Measurements from ENCODE around the gene RTN4RL2. TPM values are rescaled to one million over a fixed set of nuclear protein-coding genes. Genes with fewer than 3 reads are reported as not detected.

Gene RTN4RL2
- total RNA-seq, 1 donor from 2014 or later = not detected

DNA sequence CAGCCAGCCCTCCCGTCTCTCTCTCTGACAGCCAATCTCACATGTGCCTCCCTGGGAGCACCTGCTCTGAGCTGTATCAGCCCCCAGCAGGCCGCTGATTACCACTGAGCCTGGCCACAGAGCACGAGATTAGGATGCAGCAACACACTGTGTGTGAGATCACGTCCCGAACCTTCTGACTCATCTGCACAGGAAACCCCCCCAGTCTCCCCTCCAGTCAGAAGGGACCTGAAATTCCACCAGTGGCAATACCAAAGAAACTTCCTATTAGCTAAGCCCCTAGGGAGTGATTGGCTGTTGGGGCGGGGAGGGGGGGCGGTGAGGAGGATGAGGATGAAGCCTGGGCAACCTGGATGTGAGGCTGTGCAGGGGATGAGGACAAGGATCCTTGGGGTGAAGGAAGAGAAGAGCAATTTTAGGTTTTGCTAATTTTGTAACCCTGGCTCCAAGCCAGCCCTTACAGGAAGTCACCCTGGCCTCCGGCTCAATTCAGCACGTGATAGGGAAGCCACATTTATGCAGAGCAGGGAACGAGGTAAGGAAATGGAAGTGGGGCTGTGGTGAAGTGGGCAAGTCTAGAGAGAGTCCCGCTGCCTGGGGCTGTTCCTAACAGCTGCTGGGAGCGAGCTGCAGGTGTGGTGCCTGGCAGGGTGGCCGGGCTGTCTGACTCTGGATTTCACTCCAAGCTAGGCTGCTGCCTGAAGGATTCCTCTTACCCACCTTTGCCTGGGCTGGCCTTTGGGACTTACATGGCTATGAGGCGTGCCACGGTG is 35.4 kb upstream of the RTN4RL2 start:
- H3K27me3 ChIP-seq (ENCODE audit: control insufficient read depth, insufficient read depth, low read length) = peaks cover 4% of the 10 kb centered on the region
- H3K36me3 ChIP-seq (ENCODE audit: control insufficient read depth, insufficient read depth, low read length) = no peaks in the 10 kb centered on the region
- DNase-seq (ENCODE audit: low read depth) = peak; percentile 83
- no peak overlapping the region for H3K4me3 ChIP-seq (ENCODE audit: low read depth, low read length)
- TF ChIP-seq, protein P1, sequence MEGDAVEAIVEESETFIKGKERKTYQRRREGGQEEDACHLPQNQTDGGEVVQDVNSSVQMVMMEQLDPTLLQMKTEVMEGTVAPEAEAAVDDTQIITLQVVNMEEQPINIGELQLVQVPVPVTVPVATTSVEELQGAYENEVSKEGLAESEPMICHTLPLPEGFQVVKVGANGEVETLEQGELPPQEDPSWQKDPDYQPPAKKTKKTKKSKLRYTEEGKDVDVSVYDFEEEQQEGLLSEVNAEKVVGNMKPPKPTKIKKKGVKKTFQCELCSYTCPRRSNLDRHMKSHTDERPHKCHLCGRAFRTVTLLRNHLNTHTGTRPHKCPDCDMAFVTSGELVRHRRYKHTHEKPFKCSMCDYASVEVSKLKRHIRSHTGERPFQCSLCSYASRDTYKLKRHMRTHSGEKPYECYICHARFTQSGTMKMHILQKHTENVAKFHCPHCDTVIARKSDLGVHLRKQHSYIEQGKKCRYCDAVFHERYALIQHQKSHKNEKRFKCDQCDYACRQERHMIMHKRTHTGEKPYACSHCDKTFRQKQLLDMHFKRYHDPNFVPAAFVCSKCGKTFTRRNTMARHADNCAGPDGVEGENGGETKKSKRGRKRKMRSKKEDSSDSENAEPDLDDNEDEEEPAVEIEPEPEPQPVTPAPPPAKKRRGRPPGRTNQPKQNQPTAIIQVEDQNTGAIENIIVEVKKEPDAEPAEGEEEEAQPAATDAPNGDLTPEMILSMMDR (IDR thresholded peaks at IDR 0.05; ENCODE audit: insufficient read depth, low read length, severe bottlenecking) = no peak
- FAIRE-seq = no peak

DNA sequence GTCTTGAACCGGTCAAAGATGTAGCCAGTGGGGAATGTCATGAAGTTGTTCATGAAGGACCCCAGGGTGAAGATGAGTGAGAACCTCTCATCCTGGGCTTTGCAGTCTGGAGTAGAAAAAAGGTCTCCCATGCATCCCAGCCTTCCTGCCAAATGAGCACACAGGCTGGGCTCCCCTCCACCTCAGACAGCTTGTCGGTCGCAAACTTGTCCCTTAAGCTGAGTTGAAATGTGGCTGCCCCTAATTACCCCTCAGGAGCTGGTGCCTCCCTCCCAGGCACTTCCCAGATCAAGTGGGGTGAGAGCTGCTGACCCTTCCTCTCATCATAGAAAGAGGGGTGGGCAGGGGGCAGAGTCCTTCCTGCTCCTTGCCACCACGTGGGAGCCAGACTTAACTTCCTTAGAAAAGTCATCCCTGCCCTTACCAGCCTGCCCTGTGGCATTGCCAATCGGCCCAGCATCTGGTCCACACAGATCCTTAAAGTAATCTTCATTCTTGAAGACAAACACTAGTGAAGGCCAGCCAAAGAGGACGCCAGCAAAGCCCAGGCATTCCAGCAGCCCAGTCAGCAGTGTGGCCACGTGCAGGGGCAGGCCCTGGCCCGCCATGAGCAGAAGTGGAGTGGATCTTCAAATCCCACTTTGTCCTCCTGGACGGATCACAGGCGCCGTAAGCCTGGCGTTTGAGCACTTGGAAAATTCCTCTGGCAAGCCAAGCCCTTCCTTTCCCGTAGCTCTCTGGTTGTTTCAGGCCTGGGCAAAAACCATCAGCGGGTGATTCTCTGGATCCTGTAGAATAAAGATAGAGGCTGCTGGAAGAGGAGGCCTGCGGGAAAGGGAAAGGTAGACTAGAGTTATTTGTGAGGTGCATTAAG is 34.5 kb upstream of the RTN4RL2 start:
- TF ChIP-seq, protein P1 (IDR thresholded peaks at IDR 0.05; ENCODE audit: insufficient read depth, low read length, severe bottlenecking) = no peak
- no peaks in the 10 kb centered on the region for H3K36me3 ChIP-seq (ENCODE audit: control insufficient read depth, insufficient read depth, low read length)
- H3K4me3 ChIP-seq (ENCODE audit: low read depth, low read length) = no peak overlapping the region
- H3K27me3 ChIP-seq (ENCODE audit: control insufficient read depth, insufficient read depth, low read length) = peaks cover 4% of the 10 kb centered on the region
- FAIRE-seq = no peak
- DNase-seq (ENCODE audit: low read depth) = peak; percentile 41

GRCh38 chr11:57426439-57426928 is 33.8 kb upstream of the RTN4RL2 start:
- peaks cover 4% of the 10 kb centered on the region for H3K27me3 ChIP-seq (ENCODE audit: control insufficient read depth, insufficient read depth, low read length)
- TF ChIP-seq, protein P1 (IDR thresholded peaks at IDR 0.05; ENCODE audit: insufficient read depth, low read length, severe bottlenecking) = no peak
- DNase-seq (ENCODE audit: low read depth) (peak; percentile 37), FAIRE-seq (no peak)
- peak overlapping the region; percentile 26 for H3K4me3 ChIP-seq (ENCODE audit: low read depth, low read length)
- no peaks in the 10 kb centered on the region for H3K36me3 ChIP-seq (ENCODE audit: control insufficient read depth, insufficient read depth, low read length)

DNA sequence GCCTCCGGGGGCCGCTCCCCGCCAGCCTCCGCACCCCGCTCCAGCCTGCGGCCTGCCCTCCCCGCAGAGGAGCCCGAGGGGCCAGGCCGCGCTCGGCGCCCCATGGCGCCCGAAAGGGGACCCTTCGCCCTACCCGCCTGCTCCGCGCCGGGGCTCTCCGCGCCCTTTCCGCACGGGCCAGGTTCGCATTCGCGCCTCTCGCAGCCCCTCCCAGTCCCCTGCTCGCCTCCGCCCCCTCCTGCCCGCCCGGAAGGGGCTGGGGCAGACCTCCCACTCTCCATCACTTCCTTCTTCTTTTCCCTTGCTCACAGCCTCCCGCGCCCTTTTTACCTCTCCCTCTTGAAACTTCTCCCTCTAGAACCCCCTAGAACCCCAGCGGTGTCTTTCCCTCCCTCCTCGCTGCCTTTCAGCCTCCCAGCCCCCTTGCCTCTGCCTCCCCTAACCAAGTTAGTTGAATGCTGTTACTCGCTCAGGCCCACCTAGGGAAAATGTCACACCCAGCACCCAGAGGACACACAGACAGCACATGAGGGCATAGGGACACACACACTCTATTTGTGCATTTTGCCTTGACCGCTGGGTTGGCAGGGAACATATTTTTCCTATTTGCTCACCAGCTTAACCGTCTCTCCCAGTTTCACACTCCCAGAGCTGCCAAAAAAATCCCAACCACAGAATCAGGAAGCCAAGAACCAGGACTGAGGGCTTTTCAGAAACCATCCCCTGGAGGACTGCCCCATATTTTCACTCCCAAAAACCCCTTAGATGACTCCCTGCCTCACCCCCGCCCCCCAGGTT is 33.2 kb upstream of the RTN4RL2 start, which contains the start of gene SLC43A3:
Gene SLC43A3, minus strand, starts transcription at position 193 of the 798 bp plus-strand sequence. CDS start 949 bp downstream, outside the sequence.
- FAIRE-seq (no peak), DNase-seq (ENCODE audit: low read depth) (peak; percentile 83)
- Histone ChIP-seq H3K36me3 (ENCODE audit: control insufficient read depth, insufficient read depth, low read length) (no peaks in the 10 kb centered on the region), H3K27me3 (ENCODE audit: control insufficient read depth, insufficient read depth, low read length) (peaks cover 4% of the 10 kb centered on the region), H3K4me3 (ENCODE audit: low read depth, low read length) (peak within 1 kb of the TSS; percentile 26)
- TF ChIP-seq, protein P1 (IDR thresholded peaks at IDR 0.05; ENCODE audit: insufficient read depth, low read length, severe bottlenecking) = no peak

DNA sequence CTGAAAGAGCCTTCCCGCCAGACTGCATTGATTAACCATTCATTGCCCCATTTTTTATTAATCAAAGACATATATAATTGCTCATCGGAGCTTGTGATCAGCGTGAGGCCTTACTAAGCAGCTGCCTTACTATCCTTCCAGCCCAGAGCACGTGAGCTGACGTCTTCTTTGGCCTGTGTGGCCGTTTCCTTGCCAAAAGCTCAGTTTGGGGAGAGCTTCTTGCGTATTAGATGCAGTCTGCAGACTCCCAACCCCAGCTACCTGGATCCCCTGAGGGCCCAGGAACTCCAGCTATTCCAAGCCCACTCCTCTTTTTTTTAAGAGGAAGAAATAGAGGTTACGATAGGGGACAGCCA is 32.6 kb upstream of the RTN4RL2 start:
- TF ChIP-seq, protein P1 (IDR thresholded peaks at IDR 0.05; ENCODE audit: insufficient read depth, low read length, severe bottlenecking) = no peak
- peak; percentile 51 for DNase-seq (ENCODE audit: low read depth)
- Histone ChIP-seq H3K27me3 (ENCODE audit: control insufficient read depth, insufficient read depth, low read length) (peaks cover 4% of the 10 kb centered on the region), H3K4me3 (ENCODE audit: low read depth, low read length) (no peak overlapping the region), H3K36me3 (ENCODE audit: control insufficient read depth, insufficient read depth, low read length) (no peaks in the 10 kb centered on the region)
- no peak for FAIRE-seq

Data from bronchial epithelial cell (primary cell).